Activated T-cell treated with anti-CD3 and anti-CD28 coated beads, Interleukin-2, amount 50 U/mL, for 72 hours (primary cell): ENCODE measurements around the gene BICC1. TPM values are rescaled to one million over a fixed set of nuclear protein-coding genes. Genes with fewer than 3 reads are reported as not detected.

Experiments
- ATAC-seq, 2 donors: fragments of 150-1000 bp; cut with Tn5 transposase; replicated peaks in 1 of 2; 2 replicates each; pipeline ENCODE4 v1.10.0; 2021; ENCODE audit warnings: moderate library complexity in 2 of 2, mild to moderate bottlenecking in 1 of 2
- DNase-seq, 2 donors: peaks; one replicate each; pipeline ENCODE4 v3.0.0; 2021 to 2022; ENCODE audit warnings: mixed read lengths in 1 of 2
- H3K27ac Mint-ChIP-seq: one replicate; pipeline ENCODE4 v1.8.0; 2022; ENCODE audit warnings: mild to moderate bottlenecking, moderate library complexity, mixed read lengths
- H3K27me3 Mint-ChIP-seq: one replicate; pipeline ENCODE4 v1.8.0; 2022; ENCODE audit warnings: low read depth, mixed read lengths
- H3K36me3 Mint-ChIP-seq, 2 donors: one replicate each; pipeline ENCODE4 v1.8.0; 2022; ENCODE audit warnings: mixed read lengths in 2 of 2, mild to moderate bottlenecking in 1 of 2; ENCODE audit not compliant: insufficient read depth in 2 of 2
- H3K4me1 Mint-ChIP-seq: one replicate; pipeline ENCODE4 v1.8.0; 2022; ENCODE audit warnings: low read depth, mixed read lengths
- H3K4me3 Mint-ChIP-seq, 2 donors: one replicate each; pipeline ENCODE4 v1.8.0; 2022; ENCODE audit warnings: mild to moderate bottlenecking in 2 of 2, mixed read lengths in 2 of 2, moderate library complexity in 2 of 2
- H3K9me3 Mint-ChIP-seq, 2 donors: one replicate each; pipeline ENCODE4 v1.8.0; 2022; ENCODE audit warnings: mixed read lengths in 2 of 2
- total RNA-seq, 2 donors: library from RNA; stranded (reverse); gene quantifications; one replicate each; pipeline ENCODE4 v1.2.3, GENCODE V29; 2022

BICC1 gene
- total RNA-seq, 2 donors from 2014 or later = not detected

DNA sequence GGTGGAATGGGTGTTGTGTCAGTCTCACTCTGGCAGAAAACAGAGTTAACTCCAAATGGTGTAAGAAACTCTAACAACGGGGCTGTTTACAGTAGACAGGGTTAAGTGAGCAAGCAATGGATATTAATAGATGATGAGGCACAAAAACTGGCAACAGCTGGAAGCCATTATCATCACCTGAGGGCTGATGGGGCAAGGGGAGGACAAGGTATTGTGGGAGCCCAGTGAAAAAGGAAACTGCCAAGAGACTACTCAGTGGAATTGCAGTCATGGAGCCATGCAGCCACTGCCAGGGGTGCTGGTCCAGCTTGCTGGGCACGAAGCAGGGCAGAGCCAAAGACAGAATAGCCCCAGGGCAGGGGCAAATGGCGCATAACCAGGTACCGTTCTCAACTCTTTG is 260.7 kb downstream of the BICC1 start:
- H3K27me3 Mint-ChIP-seq = no peaks in the 10 kb centered on the region
- H3K4me1 Mint-ChIP-seq = no peaks in the 10 kb centered on the region
- H3K27ac Mint-ChIP-seq = no peak overlapping the region
- H3K4me3 Mint-ChIP-seq = no peak overlapping the region
- no peaks in the 10 kb centered on the region for H3K9me3 Mint-ChIP-seq
- no peaks in the 10 kb centered on the region for H3K36me3 Mint-ChIP-seq
- no peak for ATAC-seq
- no peak for DNase-seq

DNA sequence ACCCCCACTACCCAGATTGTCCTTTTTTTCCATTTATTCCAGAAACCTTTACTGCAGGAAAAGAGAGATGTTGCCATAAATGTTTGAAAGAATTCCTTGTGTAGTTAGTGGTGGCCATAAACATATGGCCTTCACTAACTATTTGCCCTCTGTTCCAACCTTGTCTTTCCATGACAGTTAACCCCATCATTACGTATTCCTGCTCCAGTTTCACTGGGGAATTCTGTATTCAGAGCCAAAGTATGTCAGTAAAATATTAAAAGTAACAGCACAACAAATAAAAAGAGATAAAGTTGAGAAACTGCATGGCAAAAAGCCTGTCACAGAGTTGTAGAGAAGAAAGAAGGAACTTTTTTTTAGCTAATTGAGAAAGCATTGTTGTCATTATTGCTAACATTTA is 261.3 kb downstream of the BICC1 start:
- Mint-ChIP-seq H3K27ac (no peak overlapping the region), H3K27me3 (no peaks in the 10 kb centered on the region), H3K9me3 (no peaks in the 10 kb centered on the region), H3K4me3 (no peak overlapping the region), H3K36me3 (no peaks in the 10 kb centered on the region), H3K4me1 (no peaks in the 10 kb centered on the region)
- DNase-seq (no peak), ATAC-seq (no peak)

DNA sequence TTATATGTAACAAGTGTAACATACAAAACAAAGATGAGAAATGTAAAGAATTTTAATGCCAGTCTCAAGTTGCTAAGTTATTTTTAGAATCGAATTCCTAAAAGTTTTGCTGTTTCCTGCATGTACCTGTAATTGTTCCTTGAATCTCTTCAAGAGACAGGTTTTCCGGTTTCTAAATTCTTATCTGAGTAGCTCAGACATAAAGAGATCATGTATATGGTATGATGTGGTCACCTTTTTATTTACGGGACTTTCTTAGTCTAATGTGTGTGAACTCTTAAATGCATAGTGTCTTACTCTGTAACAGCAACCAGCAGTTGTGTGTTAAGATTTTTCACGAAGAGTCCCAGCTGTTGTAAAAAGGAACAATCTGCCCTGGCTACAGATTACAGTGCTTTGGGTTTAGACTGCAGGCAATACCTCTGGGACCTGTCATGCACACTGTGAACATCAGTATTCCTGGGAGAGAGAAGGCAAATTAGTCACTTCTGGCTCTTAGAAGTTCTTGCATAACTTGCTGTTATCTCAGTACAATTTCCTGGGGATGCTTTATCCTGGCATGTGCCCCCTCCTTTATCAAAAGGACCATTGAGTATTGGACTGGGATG is 263.4 kb downstream of the BICC1 start:
- Mint-ChIP-seq H3K27me3 (no peaks in the 10 kb centered on the region), H3K9me3 (no peaks in the 10 kb centered on the region)
- no peak for ATAC-seq

DNA sequence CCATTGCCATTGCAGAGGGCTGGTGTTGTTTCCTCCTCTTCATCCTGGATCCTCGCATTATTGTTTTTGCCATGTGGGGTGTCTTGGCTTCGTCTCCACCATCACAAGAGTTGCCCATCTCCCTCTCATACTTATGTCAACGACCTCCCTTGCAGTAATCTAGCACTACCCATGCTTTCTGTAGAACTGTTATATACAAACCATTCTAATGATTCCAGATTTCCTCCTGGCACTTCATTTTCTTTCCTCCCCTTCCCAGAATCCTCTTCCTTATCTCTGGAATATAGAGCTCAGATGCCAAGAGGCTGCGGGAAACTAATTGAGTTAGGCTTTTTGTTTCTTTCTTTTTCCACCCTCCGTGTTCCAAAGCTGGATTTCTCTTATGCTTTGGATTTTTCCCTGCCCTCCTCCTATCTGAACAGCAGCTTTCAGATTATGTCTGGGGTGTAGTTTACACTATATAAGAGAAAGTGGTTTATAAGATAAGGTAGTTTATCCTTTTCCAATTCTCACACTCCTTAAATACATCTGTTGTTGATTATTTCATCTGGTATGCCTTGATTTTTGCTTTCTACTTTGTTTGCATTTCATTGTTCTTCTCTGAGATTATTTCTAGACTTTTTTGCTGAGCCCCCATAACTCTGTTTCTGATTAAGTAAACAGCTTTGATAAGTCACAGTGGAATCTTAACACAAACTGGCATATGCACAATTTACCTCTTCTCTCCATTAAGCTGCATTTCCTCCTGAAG is 264.1 kb downstream of the BICC1 start:
- H3K36me3 Mint-ChIP-seq = no peaks in the 10 kb centered on the region
- no peaks in the 10 kb centered on the region for H3K4me1 Mint-ChIP-seq
- no peak overlapping the region for H3K4me3 Mint-ChIP-seq
- H3K27me3 Mint-ChIP-seq = no peaks in the 10 kb centered on the region
- H3K27ac Mint-ChIP-seq = no peak overlapping the region
- DNase-seq (no peak), ATAC-seq (no peak)
- no peaks in the 10 kb centered on the region for H3K9me3 Mint-ChIP-seq

More for the DNA sequence above, 263.4 kb downstream of the BICC1 start:
- no peak overlapping the region for H3K27ac Mint-ChIP-seq
- no peaks in the 10 kb centered on the region for H3K4me1 Mint-ChIP-seq
- no peak overlapping the region for H3K4me3 Mint-ChIP-seq
- no peak for DNase-seq
- H3K36me3 Mint-ChIP-seq = no peaks in the 10 kb centered on the region

DNA sequence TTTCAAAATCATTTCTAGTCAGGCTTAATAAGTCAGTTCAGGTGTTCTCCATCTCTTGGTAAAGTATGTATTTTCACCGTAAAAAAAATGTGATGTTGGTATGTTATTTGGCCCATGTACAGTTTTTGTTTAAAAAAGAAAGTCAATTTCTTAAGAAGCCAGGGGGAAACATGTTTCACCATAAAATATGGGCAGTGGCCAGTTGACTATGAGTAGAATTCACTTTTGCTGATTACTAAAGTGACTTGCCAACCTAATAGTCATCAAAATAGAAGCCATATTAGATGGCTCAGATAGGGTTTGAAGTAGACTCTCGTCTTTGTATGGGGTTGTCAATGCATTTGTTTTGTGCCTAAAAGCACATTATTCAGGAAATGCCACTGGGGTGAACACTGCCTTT is 266.3 kb downstream of the BICC1 start:
- no peaks in the 10 kb centered on the region for H3K9me3 Mint-ChIP-seq
- H3K36me3 Mint-ChIP-seq = no peaks in the 10 kb centered on the region
- DNase-seq (no peak), ATAC-seq (no peak)
- no peaks in the 10 kb centered on the region for H3K27me3 Mint-ChIP-seq
- H3K4me3 Mint-ChIP-seq = no peak overlapping the region
- H3K4me1 Mint-ChIP-seq = no peaks in the 10 kb centered on the region
- H3K27ac Mint-ChIP-seq = no peak overlapping the region

DNA sequence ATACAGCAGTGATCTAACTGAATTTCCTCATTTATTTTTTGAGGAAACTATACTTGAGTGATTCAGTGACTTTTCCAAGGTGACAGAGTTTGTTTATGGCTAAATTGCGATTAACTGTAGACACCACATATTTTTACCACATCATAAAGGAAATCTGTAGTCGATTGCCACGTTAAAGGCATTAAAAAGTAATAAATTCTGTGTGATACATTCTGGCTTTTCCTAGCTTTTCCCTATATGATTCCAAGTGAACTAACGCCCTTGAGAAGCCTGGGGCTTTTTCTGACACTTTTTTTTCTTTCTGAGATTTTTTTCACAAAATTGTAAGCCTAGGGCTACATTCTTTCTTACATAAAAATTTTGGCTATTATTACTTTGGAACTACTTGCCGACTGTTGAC is 266.9 kb downstream of the BICC1 start:
- Mint-ChIP-seq H3K4me3 (no peak overlapping the region), H3K27me3 (no peaks in the 10 kb centered on the region), H3K27ac (no peak overlapping the region), H3K36me3 (no peaks in the 10 kb centered on the region), H3K4me1 (no peaks in the 10 kb centered on the region), H3K9me3 (no peaks in the 10 kb centered on the region)
- DNase-seq (no peak), ATAC-seq (no peak)

DNA sequence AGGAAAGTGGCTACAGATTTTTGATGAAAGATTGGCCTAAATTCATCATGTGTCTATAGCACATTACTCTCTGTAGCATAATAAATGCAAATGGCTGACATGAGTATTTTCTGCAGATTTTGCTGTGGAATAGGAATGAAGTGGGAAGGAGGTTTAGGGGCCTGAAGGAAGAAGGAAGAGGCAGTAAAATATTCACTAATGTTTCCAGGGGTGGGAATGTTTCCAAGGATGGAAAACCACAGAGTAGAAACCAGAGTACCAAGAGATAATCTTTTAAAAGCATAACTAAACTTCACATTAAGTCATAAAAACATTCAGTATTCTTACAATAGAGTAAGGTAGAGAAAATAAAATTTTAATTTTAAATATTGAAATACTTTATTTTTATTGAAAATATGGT is 267.8 kb downstream of the BICC1 start:
- Mint-ChIP-seq H3K36me3 (no peaks in the 10 kb centered on the region), H3K4me1 (no peaks in the 10 kb centered on the region), H3K4me3 (no peak overlapping the region), H3K27me3 (no peaks in the 10 kb centered on the region), H3K27ac (no peak overlapping the region), H3K9me3 (no peaks in the 10 kb centered on the region)
- DNase-seq = no peak
- ATAC-seq = no peak

DNA sequence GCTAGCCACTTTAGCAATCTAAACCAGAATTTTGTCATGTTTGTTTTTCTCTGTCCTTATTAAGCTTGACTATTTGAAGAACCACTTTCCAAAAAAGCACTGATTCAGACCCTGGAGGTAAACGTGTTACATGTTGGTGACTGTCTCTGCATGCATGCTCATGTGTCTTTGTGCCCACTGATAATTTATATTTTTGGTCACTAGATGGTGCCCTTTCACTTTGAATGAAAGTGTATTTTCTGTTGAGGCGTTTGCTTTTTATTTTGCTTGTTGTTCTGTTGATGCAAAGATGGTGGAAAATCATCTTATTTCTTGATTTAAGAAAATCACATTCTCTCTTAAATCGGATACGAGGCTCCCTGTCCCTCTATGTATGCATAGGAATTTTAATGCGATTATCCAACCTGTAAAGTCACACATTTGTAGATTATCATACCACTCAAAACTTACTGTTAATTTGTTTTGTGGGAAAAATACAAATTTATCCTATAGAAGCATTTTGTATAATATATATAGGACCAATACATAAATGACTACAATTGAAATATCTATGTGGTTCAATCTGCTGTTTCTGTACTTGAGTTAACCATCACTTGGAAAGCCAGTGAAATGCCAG is 269.3 kb downstream of the BICC1 start:
- Mint-ChIP-seq H3K9me3 (no peaks in the 10 kb centered on the region), H3K4me3 (no peak overlapping the region), H3K27ac (no peak overlapping the region), H3K4me1 (no peaks in the 10 kb centered on the region), H3K36me3 (no peaks in the 10 kb centered on the region), H3K27me3 (no peaks in the 10 kb centered on the region)
- ATAC-seq (no peak), DNase-seq (no peak)

DNA sequence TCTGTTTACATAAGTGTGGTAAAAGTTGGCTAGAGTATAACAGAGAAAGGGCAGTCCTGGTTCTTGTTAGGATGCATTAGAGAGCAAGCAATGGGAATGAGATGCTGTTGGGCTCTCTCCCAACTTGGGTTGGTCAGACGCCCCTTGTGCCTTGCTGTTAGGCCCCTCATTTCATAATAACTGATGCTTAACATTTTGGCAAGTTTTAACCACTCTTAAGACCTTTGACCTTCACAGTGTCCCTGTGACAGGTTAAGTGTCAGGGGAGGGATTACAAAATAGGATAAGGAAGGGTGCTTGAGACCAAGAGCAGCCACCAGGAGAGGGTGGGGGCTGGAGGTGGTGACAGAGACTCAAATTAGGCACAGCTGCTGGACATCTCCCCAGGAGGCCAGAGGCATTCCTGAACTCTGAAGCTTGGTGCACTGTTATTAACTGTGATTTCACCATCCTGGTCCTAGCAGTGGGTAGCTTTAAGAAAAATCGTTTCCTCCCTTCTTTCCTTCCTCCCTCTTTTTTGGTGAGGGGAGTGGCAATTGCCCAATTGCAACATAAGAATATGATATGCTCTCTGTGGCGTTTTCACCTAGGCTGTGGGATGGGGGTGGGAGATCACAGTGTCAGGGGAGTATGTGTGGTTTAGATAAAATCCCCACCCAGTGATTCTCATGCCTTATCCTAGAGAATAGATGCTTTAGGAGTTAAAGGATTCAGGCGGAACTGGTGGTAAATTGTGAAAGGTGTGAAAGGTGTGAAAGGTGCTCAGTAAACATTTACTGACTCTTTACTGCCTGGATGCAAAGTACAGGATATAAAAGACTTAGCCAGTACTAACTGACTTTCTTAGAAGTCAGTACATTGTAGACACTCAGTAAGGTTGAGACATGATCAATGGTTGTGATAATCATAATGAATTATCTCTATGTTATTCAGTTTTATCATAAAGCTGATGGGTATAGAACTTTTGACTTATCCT is 270.5 kb downstream of the BICC1 start:
- no peaks in the 10 kb centered on the region for H3K27me3 Mint-ChIP-seq
- DNase-seq (no peak), ATAC-seq (no peak)
- H3K27ac Mint-ChIP-seq = no peak overlapping the region
- no peaks in the 10 kb centered on the region for H3K36me3 Mint-ChIP-seq
- no peaks in the 10 kb centered on the region for H3K9me3 Mint-ChIP-seq
- no peaks in the 10 kb centered on the region for H3K4me1 Mint-ChIP-seq
- no peak overlapping the region for H3K4me3 Mint-ChIP-seq

DNA sequence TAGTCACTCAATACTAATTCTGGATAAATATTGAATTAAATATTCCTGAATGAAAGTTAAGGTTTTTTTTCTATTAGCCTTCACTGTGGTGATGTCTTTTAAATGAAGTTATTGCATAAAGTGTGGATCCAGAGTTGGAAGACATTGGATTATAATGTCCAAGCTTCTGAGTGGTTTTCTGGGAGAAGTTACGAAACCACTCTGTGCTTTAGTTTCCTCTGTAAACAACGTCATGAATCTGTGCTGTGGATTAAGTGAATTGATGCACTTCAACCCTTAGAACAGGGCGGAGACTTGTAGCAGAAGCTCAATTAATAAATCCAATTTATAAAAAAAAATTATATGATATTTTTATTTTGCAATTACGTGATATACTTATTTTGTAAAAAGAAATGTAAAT is 271.7 kb downstream of the BICC1 start:
- no peaks in the 10 kb centered on the region for H3K9me3 Mint-ChIP-seq
- no peak overlapping the region for H3K27ac Mint-ChIP-seq
- no peak for ATAC-seq
- no peak for DNase-seq
- no peak overlapping the region for H3K4me3 Mint-ChIP-seq
- no peaks in the 10 kb centered on the region for H3K27me3 Mint-ChIP-seq
- no peaks in the 10 kb centered on the region for H3K36me3 Mint-ChIP-seq
- no peaks in the 10 kb centered on the region for H3K4me1 Mint-ChIP-seq

DNA sequence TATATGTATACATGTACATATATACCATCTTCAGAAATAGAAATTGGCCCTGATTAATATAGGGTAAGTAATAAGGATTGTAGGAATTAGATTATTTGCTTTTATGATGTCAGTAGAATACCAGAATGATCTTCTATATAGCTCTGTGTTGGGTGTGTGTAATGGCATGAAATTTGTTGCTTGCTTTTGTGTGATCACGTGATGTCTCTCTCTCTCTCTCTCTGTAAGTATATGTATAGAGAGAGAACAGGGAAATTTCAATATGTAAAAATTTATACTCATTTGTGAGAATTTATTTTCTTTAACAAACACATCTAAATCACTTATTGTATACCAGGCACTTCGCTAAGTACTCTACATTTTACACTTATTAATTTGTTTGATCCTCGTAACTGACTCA is 272.7 kb downstream of the BICC1 start:
- Mint-ChIP-seq H3K4me1 (no peaks in the 10 kb centered on the region), H3K27ac (no peak overlapping the region), H3K9me3 (no peaks in the 10 kb centered on the region), H3K27me3 (no peaks in the 10 kb centered on the region), H3K4me3 (no peak overlapping the region), H3K36me3 (no peaks in the 10 kb centered on the region)
- DNase-seq = no peak
- ATAC-seq = no peak

DNA sequence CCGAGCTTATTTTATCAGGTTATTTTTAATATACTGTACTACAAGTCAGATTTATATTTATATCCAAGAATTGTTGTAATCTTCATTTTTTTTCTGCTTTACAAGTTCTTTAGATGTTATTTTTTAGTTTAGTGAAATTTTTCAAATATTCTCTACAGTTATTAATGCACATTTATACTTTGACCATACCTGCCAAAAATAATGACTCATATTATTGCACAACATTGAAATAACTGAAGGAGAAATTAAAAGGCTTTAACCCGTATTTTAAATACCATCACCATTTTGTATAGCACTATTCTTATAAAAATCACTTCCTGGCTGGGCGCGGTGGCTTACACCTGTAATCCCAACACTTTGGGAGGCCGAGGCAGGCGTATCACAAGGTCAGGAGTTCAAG is 278.5 kb downstream of the BICC1 start:
- DNase-seq (no peak), ATAC-seq (no peak)
- H3K4me1 Mint-ChIP-seq = no peaks in the 10 kb centered on the region
- H3K27ac Mint-ChIP-seq = no peak overlapping the region
- no peaks in the 10 kb centered on the region for H3K27me3 Mint-ChIP-seq
- H3K36me3 Mint-ChIP-seq = no peaks in the 10 kb centered on the region
- H3K4me3 Mint-ChIP-seq = no peak overlapping the region
- H3K9me3 Mint-ChIP-seq = no peaks in the 10 kb centered on the region

DNA sequence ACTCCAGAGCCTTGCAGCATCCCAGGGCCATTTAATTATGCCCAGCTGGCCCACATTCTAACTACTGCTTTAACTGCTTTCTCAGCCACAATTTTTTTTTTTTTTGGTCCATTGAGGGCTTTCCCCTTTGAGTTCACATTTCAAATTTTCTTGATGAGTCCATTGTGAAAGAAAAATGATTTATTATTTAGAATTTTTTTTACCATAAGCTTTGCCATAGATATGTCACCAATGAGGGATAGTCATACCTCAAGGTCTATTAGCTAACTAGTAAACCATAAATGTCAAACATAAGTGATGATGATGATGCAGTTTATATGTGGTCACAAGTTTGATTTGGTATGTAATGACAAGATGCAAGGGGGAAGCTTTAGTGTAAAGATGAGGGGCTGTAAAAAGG is 282.9 kb downstream of the BICC1 start:
- Mint-ChIP-seq H3K36me3 (no peaks in the 10 kb centered on the region), H3K27me3 (no peaks in the 10 kb centered on the region), H3K9me3 (no peaks in the 10 kb centered on the region), H3K4me3 (no peak overlapping the region), H3K27ac (no peak overlapping the region), H3K4me1 (no peaks in the 10 kb centered on the region)
- DNase-seq = no peak
- ATAC-seq = no peak
